GM10847 (cell line): ENCODE measurements around the gene ASIC2.

Experiments used
- POLR2A ChIP-seq: IDR thresholded peaks from 2 replicates; pipeline ENCODE4 v1.6.1; 2011; ENCODE audit not compliant: insufficient read length; ENCODE audit errors: extremely low read depth

ASIC2 gene

DNA sequence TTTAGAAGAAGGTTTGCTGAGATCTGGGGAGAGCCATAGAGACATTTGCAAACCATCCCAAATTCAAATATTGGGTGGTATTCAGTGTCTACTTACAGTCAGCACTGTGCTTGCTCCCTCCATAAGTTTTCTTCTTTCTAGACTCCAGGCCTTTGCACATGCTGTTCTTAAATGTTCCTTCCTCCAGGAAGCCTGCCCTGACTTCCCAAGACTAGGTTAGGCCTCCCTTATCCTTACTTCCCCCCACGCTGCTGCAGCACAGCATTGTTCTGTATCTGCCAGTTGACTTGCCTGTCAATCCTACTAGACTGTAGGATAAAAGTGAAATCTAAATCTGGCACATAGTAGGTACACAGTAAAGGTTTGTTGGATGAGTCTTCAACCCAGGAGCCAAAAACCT is 53.4 kb downstream of the ASIC2 start:
- TF ChIP-seq POLR2A = no peak

DNA sequence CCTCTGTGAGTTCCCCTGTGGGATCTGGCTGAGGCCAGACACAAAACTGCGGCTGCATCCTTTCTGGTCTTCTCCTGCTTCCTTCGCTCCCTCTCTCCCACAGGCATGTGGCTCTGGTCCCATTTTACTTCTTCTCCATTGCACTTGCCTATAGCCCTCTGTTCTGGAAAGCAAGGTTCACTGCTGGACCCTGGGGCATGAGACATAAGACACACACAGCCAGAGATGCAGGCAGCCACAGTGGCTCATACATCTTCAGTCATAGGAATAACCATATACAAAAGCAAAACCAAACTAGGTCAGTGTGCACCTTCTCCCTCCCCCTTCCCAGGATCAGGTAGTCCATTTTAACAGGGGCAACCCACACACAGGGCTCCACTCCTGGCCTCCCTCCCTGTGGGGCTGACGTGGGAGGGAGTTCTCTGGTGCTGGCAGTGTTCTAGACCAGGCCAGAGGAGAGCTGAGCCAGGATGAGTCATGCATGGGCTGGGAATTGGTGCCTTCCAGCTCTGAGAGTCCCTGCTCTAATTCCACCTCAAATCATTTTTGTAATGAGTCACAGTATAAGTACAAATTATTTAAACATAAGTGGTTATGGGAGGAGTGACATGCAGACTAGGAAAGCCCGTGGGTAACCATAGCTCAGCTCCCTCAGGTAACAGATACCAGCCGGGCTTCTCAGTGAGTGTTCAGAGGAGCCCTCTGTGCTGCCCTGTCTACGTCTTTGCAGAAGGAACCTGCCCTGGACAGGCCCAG is 58.0 kb downstream of the ASIC2 start:
- TF ChIP-seq POLR2A = no peak

DNA sequence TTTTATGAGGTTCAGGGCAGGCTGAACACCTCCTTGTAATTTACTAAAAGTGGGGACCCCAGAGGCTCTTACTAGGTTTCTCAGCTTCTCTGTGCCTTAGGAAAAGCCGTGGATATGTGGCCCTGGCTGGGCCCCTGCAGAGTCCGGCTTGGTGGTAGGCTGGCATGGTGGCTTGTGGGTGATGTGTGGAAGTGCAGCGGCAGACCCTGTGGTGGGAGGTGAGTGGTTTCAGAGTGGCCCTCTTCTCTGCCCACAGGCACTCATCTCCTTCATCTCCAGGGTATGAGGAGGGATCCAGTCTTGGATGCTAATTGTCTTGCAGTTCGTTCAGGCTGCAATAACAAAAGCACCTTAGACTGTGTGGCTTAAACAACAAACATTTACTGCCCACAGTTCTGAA is 58.9 kb downstream of the ASIC2 start:
- TF ChIP-seq POLR2A = no peak

DNA sequence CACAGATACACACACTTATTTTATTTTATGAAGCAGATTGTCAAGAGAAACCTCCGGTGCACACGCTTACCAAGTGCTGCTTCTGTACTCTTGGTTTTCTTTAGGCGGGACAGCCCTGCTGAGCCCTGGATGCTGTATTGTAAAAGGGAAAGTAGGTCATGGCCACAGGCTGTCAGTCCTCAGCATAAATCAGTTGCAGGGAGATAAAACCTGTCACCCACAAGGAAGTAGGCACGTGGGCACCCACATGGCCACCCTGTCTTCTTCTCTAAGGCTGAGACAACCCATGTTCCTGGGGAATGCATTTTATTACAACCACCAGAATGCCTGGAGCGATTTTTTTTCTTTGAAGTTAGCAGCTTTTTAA is 59.3 kb downstream of the ASIC2 start:
- TF ChIP-seq POLR2A = no peak

DNA sequence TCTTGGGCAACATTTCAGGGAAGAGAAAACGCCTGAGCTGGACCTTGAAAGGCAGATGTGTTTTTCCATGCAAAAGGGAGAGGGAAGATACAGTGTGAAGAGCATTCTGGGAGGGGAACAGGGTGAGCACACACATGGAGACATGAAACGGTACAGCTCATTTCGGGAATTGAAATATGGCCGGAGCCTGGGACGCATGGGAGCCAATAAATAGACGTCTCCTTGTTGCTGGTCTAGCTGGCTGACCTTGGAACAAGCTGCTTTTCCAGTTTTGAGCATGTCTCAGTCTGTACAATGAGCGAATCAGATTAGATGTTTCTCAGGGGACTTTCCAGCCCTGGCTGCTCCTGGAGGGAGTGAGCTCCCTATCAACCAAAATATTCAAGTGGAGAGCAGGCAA is 63.6 kb downstream of the ASIC2 start:
- no peak for TF ChIP-seq POLR2A

DNA sequence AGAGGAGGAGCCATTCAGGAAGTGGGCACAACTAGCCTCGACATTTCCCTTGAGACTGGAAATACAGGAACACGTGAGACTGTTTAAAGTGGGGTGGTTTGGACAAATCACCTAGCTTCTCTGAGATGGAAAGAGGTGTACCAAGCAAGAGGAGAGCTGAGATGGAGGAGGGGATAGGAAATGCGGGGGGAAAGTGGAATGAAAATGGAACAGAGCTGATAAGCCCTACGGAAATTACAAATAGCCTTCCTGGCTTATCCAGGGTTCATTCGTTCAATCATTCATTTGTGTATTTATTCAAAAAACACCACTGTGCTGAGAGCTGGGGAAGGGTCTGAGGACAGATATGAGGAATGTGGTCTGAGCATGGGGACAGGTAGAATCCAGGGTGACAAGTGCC is 64.1 kb downstream of the ASIC2 start:
- no peak for TF ChIP-seq POLR2A

DNA sequence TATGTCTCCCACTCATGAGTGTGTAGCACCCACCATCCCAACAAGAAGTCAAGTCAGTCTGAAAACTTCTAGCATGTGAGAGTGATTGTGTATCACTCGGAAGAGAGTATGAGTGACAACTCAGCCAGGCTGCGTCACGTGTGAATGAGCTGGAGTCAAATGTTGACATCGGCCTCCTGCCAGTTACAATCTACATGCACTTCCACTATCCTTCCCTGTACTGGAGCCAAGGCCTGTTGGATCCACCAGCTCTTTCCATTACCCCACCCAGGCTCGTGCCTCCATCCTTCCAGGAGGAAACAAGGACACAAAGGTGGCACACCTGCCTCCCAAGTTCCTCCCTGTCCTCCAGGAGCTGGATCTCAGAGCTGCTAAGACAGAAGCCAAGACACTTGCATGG is 64.5 kb downstream of the ASIC2 start:
- TF ChIP-seq POLR2A = no peak

DNA sequence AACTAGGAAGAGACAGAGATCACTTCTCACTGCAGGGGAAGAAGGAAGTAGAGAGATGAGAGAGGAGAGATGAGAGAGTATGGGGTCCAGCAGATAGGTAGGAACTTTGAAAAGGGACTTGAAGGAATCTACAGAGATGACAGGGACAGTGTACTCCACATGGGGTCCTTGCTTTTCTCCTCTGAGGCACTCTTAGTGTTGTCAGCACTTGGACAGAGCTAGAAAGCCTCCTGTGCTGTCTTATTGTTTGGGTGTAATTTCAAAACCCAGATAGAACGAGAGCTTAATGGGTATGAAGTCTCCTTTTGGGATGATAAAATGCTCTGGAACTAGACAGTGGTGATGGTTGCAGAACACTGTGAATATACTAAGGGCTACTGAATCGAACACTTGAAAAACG is 65.2 kb downstream of the ASIC2 start:
- no peak for TF ChIP-seq POLR2A

DNA sequence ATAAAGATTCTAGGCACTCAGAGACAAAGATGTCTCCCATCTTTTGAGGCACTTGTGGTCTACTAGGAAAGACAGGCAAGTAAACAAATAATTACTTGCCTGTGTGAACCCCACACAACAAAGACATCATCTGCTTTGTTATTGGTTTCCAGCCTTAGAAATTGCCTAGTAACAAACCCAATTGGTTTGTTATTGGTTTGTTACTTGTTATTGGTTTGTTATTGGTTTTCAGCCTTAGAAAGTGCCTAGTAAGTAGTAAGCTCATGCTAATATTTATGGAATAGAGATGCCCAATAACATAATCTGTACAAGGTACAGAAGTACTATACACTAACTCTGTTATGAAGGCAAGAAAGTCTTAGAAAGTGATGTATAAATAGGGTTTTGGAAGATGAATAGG is 67.1 kb downstream of the ASIC2 start:
- TF ChIP-seq POLR2A = no peak

DNA sequence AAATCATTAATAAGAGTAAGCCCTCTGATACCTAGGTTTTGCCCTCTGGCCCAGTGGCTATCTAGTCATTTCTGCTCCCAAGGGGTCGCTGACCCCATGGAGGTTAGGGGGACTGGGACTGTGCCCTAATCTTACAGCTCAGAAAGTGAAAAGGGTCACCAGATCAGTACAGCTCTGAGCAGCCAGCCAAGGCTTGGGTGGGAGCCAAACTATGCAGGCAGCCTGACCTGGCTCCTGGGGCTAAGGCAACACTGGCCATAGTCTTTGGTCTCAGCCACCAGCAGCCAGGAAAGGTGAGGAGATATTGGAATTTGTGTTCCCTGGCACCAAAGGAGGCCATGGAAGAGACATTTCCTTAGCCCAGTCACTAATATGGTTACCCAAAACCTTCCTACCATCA is 67.6 kb downstream of the ASIC2 start:
- no peak for TF ChIP-seq POLR2A

DNA sequence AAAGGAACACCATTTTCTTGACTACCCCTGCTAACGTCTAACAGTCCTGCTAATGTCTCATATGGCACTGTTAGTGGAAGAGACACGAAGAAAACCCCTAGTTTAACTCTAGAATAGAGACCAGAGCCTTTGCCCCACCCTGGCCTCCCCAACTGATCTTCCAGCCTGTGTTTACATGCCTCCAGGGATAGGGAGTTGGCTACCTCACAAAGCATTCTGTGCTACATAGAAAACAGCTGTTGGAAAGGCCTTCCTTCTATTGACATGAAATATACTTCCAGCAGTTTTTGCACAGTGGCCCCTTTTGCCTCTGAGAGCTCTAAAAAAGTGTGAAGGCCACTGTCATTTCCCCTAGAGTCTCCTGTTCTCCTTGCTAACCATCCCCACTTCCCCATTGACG is 73.1 kb downstream of the ASIC2 start:
- no peak for TF ChIP-seq POLR2A

DNA sequence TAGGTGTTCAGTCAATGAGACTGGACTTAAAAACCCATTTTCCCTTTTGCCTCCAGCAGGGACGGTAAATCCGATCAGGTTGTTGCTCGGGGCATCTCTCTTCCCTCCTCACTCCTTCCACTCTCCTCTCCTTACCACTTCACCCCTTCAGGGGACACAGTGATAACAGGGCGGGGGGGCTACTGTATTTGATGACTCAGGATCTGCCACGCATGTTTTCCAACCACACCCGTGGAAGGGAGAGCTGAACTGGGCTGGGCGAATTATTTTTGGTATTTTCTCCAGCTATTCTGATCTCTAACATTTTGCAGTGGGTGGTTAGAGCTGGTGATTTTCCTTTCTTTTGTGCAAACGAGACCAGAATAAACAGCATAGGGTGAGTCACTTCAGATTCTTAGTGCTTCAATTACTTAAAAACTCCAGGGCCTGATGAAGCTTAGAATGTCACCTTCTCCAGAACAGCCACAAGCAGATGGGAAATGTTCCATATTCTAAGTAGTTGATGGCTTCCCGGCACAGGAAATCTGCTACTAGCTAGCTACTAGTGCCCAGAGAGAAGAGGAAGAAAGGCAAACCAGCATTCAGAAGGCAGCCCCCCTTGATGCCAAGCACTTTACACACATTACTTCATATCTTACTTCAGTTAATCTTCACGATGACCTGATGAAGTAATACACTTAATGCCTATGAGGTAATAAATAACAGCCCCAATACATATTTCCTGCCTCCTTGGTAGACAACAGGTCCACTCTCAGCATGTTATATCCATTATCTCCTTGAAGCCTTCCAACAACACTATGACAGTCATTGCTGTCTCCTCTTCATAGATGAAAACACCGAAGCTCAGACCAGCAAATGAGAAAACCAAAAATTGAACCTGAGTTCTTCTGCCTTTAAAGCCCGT is 74.1 kb downstream of the ASIC2 start:
- TF ChIP-seq POLR2A = no peak

DNA sequence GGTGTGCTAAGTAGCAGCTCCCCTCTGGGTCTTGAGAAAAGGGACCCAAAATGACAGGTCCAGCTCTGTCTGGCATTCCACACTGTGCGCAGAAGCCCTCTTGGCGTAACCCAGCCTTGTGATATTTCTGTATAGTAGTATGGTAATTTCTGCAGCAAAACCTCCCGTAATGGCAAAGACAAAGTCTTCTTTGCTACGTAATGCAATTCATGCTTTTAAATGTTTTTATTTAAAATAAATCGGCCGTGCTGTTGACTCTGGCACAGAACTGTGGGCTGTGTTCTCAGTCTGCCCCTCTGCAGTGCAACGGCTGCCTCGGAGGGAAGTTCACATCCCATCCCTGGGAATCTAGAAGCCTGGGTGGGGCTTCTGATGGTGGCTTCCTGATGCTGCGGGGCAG is 75.2 kb downstream of the ASIC2 start:
- no peak for TF ChIP-seq POLR2A

DNA sequence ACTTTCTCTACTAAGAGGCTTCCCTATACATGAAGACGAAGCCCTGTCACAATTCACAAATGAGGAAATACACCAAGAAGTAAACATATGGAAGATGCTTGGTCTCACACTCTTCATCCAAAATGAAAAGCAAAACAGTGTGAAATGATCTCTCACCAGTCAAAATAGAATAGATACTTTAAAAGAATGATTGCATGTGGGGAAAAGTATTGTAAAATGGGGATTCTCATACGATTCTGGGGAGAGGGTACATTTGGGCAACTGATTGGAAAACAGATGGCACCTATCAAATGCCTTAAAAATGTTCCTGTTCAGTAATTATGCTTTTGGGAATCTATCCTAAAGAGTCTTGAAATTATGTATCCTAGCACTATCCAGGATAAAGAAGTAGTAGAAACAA is 78.1 kb downstream of the ASIC2 start:
- no peak for TF ChIP-seq POLR2A

DNA sequence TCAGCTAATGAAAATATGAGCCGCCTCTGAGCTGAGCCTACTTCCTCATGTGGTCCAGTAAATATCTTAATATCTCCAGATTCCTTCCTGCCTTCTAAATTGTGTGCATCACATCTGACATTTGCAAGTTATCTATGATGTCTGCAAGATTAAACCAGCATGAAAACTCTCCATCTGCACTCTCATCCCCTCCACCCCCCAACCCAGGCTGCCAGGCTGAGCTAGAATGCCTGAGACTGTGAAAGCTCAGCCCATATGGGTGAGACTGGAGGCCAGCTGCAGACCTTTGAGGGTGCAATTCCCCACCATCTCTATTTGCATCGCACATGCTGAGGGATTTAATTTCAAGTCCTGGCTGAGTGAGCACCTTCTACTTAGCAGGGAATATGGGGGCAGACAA is 82.8 kb downstream of the ASIC2 start:
- TF ChIP-seq POLR2A = no peak

DNA sequence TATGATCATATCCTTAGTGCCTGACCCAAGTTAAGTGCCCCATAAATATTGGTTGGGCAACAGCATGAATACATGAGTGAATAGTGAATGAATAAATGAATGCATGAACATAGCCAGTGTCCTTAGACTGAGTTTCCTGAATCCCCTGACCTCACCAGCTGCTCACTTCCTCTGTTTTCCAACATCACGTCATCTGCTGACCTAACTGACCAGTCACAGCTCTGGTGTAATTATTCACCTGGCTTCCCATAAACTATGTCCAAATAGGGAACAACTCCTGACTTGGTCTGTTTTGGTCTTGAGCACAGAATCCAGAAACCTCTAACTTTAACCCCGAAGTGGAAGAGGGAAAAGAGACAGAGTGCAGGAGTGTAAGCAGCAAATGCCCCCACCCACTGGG is 83.4 kb downstream of the ASIC2 start:
- no peak for TF ChIP-seq POLR2A

DNA sequence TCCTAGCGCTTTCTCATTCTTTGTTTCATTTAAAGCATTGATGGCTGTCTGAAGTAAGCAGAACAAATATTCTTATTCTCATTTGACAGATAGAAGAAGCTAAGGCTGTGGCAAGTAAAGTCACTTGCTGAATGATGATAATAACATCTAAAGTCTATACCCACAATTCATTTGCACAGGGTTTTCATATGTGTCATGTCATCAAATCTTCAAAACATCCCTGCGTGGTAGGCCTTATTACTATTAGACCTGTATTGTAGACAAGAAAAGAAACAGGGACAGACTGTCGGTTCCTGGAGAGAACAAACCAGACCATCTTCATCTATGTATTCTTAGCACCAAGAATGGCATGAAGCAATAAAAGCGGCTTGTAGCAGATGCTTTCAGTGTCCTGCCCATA is 85.9 kb downstream of the ASIC2 start:
- TF ChIP-seq POLR2A = no peak

DNA sequence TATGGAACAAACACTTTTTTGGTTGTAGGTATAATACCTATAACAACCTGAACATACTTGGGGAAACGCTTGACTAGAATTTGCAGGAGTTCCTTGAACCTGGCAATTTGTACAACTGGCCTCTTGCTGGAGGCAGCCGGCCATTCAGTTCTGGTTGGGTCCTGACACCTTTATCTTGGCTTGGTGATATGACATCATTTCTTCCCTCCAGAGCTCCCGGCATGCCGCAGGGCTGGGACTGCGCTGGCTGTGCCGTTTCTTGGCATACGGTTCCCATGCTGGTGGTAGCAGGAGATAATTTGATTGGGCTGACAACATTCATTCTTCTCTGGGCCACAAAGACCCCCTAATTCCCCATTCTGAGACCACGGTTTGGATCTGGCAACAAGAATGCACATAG is 87.5 kb downstream of the ASIC2 start:
- TF ChIP-seq POLR2A = no peak
